Body of pancreas (tissue), 4 donors: ENCODE measurements around the gene TECR.

Source experiments
- CTCF ChIP-seq, 7 experiments: fragments of 450-650 bp in 4 of 7; fragments of 200-600 bp in 3 of 7; sonication (generic) in 3 of 7; IDR thresholded peaks; one replicate each; pipeline ENCODE4 v1.5.1; 2016 to 2019; ENCODE audit warnings: antibody characterized with exemption in 7 of 7
- POLR2A ChIP-seq, 3 donors: fragments of 450-650 bp; IDR thresholded peaks; one replicate each; pipeline ENCODE4 v1.6.1; 2016; ENCODE audit warnings: antibody characterized with exemption in 3 of 3, mild to moderate bottlenecking in 2 of 3

- no peak for TF ChIP-seq POLR2A (IDR thresholded peaks at IDR 0.05)
- TF ChIP-seq CTCF (IDR thresholded peaks at IDR 0.05): no peak
Observed at GRCh38 chr19:14595558-14595957, 66.2 kb downstream of the TECR start.
